Right lobe of liver (tissue), 4 donors: ENCODE measurements around the gene ZNF341.

ENCODE experiments used
- CTCF ChIP-seq, 4 donors: fragments of 200-600 bp in 3 of 4; fragments of 450-650 bp in 1 of 4; IDR thresholded peaks; one replicate each; pipeline versions ENCODE4 v1.5.1 to v1.8.0; 2016 to 2022; ENCODE audit warnings: antibody characterized with exemption in 4 of 4, mild to moderate bottlenecking in 2 of 4
- POLR2A ChIP-seq: fragments of 450-650 bp; IDR thresholded peaks from one replicate; pipeline ENCODE4 v1.6.1; 2017; ENCODE audit warnings: antibody characterized with exemption, mild to moderate bottlenecking
- donor health status: DM: no; HTN: no; CAD: no.
- donor health status: DM: no; HTN: no; CAD: no.
- donor health status: DM: no; HTN: yes; CAD: no.

GRCh38 chr20:33816191-33816590 is 84.4 kb downstream of the ZNF341 start:
- TF ChIP-seq POLR2A (no peak), CTCF (IDR thresholded peaks at IDR 0.05) (no peak)
